Measurements from ENCODE around the gene LCN1.
"Not testable (repeated sequence)": the region's sequence is repeated elsewhere in the genome, so short reads cannot be mapped to it uniquely, and the experiment has no call there.

Gene LCN1

GRCh38 chr9:135506327-135507103 is 14.7 kb upstream of the LCN1 start:
- H3K4me3 ChIP-seq (ENCODE audit: insufficient read depth, low read depth, low read length): no peak overlapping the region
- peaks cover 14% of the 10 kb centered on the region for H3K36me3 ChIP-seq (ENCODE audit: control insufficient read depth, insufficient read depth, low read length)
- peaks cover 16% of the 10 kb centered on the region for H3K4me1 ChIP-seq (ENCODE audit: control insufficient read depth, insufficient read depth, low read length)
- H3K9me3 ChIP-seq (ENCODE audit: control insufficient read depth, low read length): no peaks in the 10 kb centered on the region
- H3K27ac ChIP-seq (ENCODE audit: insufficient read depth, low read depth, low read length, poor library complexity, severe bottlenecking): no peak overlapping the region
- H3K27me3 ChIP-seq (ENCODE audit: control insufficient read depth, insufficient read depth, low read length, poor library complexity, severe bottlenecking): no peaks in the 10 kb centered on the region
- 74 to 79% methylated on average over 14 of the region's 14 CpGs for WGBS, 2 experiments

- Histone ChIP-seq H3K4me3 (ENCODE audit: insufficient read depth, low read depth, low read length) (no peak overlapping the region), H3K9me3 (ENCODE audit: control insufficient read depth, low read length) (no peaks in the 10 kb centered on the region), H3K36me3 (ENCODE audit: control insufficient read depth, insufficient read depth, low read length) (peaks cover 14% of the 10 kb centered on the region), H3K4me1 (ENCODE audit: control insufficient read depth, insufficient read depth, low read length) (peaks cover 9% of the 10 kb centered on the region), H3K27ac (ENCODE audit: insufficient read depth, low read depth, low read length, poor library complexity, severe bottlenecking) (no peak overlapping the region), H3K27me3 (ENCODE audit: control insufficient read depth, insufficient read depth, low read length, poor library complexity, severe bottlenecking) (no peaks in the 10 kb centered on the region)
- 91 to 94% methylated on average over 23 of the region's 23 CpGs for WGBS, 2 experiments
These were observed 13.9 kb upstream of the LCN1 start for GRCh38 chr9:135507104-135508035.

- Histone ChIP-seq H3K27ac (ENCODE audit: insufficient read depth, low read depth, low read length, poor library complexity, severe bottlenecking) (no peak overlapping the region), H3K27me3 (ENCODE audit: control insufficient read depth, insufficient read depth, low read length, poor library complexity, severe bottlenecking) (no peaks in the 10 kb centered on the region), H3K4me1 (ENCODE audit: control insufficient read depth, insufficient read depth, low read length) (peaks cover 9% of the 10 kb centered on the region), H3K9me3 (ENCODE audit: control insufficient read depth, low read length) (no peaks in the 10 kb centered on the region), H3K36me3 (ENCODE audit: control insufficient read depth, insufficient read depth, low read length) (peaks cover 9% of the 10 kb centered on the region), H3K4me3 (ENCODE audit: insufficient read depth, low read depth, low read length) (no peak overlapping the region)
- 92 to 93% methylated on average over 9 of the region's 9 CpGs for WGBS, 2 experiments
These were observed 12.9 kb upstream of the LCN1 start for GRCh38 chr9:135508211-135508820.

GRCh38 chr9:135509458-135509857 is 11.8 kb upstream of the LCN1 start:
- 80% methylated on average over 2 of the region's 2 CpGs; no CpG with 5 or more reads in 1 of the 2 experiments for WGBS, 2 experiments
- Histone ChIP-seq H3K4me3 (ENCODE audit: insufficient read depth, low read depth, low read length) (no peak overlapping the region), H3K9me3 (ENCODE audit: control insufficient read depth, low read length) (no peaks in the 10 kb centered on the region), H3K36me3 (ENCODE audit: control insufficient read depth, insufficient read depth, low read length) (no peaks in the 10 kb centered on the region), H3K4me1 (ENCODE audit: control insufficient read depth, insufficient read depth, low read length) (peaks cover 9% of the 10 kb centered on the region), H3K27ac (ENCODE audit: insufficient read depth, low read depth, low read length, poor library complexity, severe bottlenecking) (no peak overlapping the region), H3K27me3 (ENCODE audit: control insufficient read depth, insufficient read depth, low read length, poor library complexity, severe bottlenecking) (no peaks in the 10 kb centered on the region)

GRCh38 chr9:135512241-135512603 is 9.0 kb upstream of the LCN1 start:
- Histone ChIP-seq H3K4me3 (ENCODE audit: insufficient read depth, low read depth, low read length) (no peak overlapping the region), H3K9me3 (ENCODE audit: control insufficient read depth, low read length) (no peaks in the 10 kb centered on the region), H3K36me3 (ENCODE audit: control insufficient read depth, insufficient read depth, low read length) (no peaks in the 10 kb centered on the region), H3K4me1 (ENCODE audit: control insufficient read depth, insufficient read depth, low read length) (no peaks in the 10 kb centered on the region), H3K27me3 (ENCODE audit: control insufficient read depth, insufficient read depth, low read length, poor library complexity, severe bottlenecking) (no peaks in the 10 kb centered on the region), H3K27ac (ENCODE audit: insufficient read depth, low read depth, low read length, poor library complexity, severe bottlenecking) (no peak overlapping the region)
- WGBS, 2 experiments: 92 to 94% methylated on average over 10 of the region's 10 CpGs

GRCh38 chr9:135512904-135513303 is 8.3 kb upstream of the LCN1 start:
- Histone ChIP-seq H3K36me3 (ENCODE audit: control insufficient read depth, insufficient read depth, low read length) (no peaks in the 10 kb centered on the region), H3K27me3 (ENCODE audit: control insufficient read depth, insufficient read depth, low read length, poor library complexity, severe bottlenecking) (no peaks in the 10 kb centered on the region), H3K27ac (ENCODE audit: insufficient read depth, low read depth, low read length, poor library complexity, severe bottlenecking) (no peak overlapping the region), H3K4me3 (ENCODE audit: insufficient read depth, low read depth, low read length) (no peak overlapping the region), H3K9me3 (ENCODE audit: control insufficient read depth, low read length) (no peaks in the 10 kb centered on the region), H3K4me1 (ENCODE audit: control insufficient read depth, insufficient read depth, low read length) (no peaks in the 10 kb centered on the region)
- WGBS, 2 experiments: 90 to 92% methylated on average over 7 of the region's 7 CpGs

- H3K36me3 ChIP-seq (ENCODE audit: control insufficient read depth, insufficient read depth, low read length): no peaks in the 10 kb centered on the region
- H3K27me3 ChIP-seq (ENCODE audit: control insufficient read depth, insufficient read depth, low read length, poor library complexity, severe bottlenecking): no peaks in the 10 kb centered on the region
- H3K4me3 ChIP-seq (ENCODE audit: insufficient read depth, low read depth, low read length): no peak overlapping the region
- WGBS, 2 experiments: 92 to 93% methylated on average over 19 of the region's 19 CpGs
- no peak overlapping the region for H3K27ac ChIP-seq (ENCODE audit: insufficient read depth, low read depth, low read length, poor library complexity, severe bottlenecking)
- H3K9me3 ChIP-seq (ENCODE audit: control insufficient read depth, low read length): no peaks in the 10 kb centered on the region
- no peaks in the 10 kb centered on the region for H3K4me1 ChIP-seq (ENCODE audit: control insufficient read depth, insufficient read depth, low read length)
These were observed 7.8 kb upstream of the LCN1 start for GRCh38 chr9:135513351-135513846.

GRCh38 chr9:135513906-135514305 is 7.3 kb upstream of the LCN1 start:
- H3K4me1 ChIP-seq (ENCODE audit: control insufficient read depth, insufficient read depth, low read length); H3K27me3 ChIP-seq (ENCODE audit: control insufficient read depth, insufficient read depth, low read length, poor library complexity, severe bottlenecking); H3K4me3 ChIP-seq (ENCODE audit: insufficient read depth, low read depth, low read length); H3K9me3 ChIP-seq (ENCODE audit: control insufficient read depth, low read length); H3K36me3 ChIP-seq (ENCODE audit: control insufficient read depth, insufficient read depth, low read length); H3K27ac ChIP-seq (ENCODE audit: insufficient read depth, low read depth, low read length, poor library complexity, severe bottlenecking): not testable (repeated sequence)
- WGBS, 2 experiments: 92 to 96% methylated on average over 9 of the region's 9 CpGs

- Histone ChIP-seq H3K4me3 (ENCODE audit: insufficient read depth, low read depth, low read length) (no peak overlapping the region), H3K4me1 (ENCODE audit: control insufficient read depth, insufficient read depth, low read length) (no peaks in the 10 kb centered on the region), H3K27ac (ENCODE audit: insufficient read depth, low read depth, low read length, poor library complexity, severe bottlenecking) (no peak overlapping the region), H3K27me3 (ENCODE audit: control insufficient read depth, insufficient read depth, low read length, poor library complexity, severe bottlenecking) (no peaks in the 10 kb centered on the region), H3K9me3 (ENCODE audit: control insufficient read depth, low read length) (no peaks in the 10 kb centered on the region), H3K36me3 (ENCODE audit: control insufficient read depth, insufficient read depth, low read length) (no peaks in the 10 kb centered on the region)
- 91 to 92% methylated on average over 16 of the region's 17 CpGs for WGBS, 2 experiments
These were observed 6.7 kb upstream of the LCN1 start for GRCh38 chr9:135514342-135515082.

All from ectodermal cell (in vitro differentiated cells).